Measurements from ENCODE around the gene ANKRD23.

DNA sequence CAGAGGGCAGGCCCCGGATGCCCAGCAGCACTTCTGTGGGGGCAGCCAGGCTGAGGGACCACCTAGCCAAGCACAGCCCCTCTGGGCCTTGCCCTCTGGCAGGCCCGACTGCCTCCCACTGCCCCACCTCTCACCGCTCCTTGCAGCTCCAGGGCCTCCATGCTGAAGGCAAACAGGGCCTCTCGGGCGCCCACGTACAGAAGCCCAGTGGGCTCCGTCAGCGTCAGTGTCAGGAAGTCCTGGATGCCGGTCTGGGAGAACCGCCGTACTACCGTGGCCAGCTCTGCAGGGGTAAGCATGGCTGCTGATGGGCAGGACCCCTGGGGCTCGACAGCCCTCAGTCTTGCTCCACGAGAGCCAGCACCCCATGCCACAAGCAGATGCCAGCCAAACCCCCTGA is 22.3 kb upstream of the ANKRD23 start:
- TF ChIP-seq, protein P1, sequence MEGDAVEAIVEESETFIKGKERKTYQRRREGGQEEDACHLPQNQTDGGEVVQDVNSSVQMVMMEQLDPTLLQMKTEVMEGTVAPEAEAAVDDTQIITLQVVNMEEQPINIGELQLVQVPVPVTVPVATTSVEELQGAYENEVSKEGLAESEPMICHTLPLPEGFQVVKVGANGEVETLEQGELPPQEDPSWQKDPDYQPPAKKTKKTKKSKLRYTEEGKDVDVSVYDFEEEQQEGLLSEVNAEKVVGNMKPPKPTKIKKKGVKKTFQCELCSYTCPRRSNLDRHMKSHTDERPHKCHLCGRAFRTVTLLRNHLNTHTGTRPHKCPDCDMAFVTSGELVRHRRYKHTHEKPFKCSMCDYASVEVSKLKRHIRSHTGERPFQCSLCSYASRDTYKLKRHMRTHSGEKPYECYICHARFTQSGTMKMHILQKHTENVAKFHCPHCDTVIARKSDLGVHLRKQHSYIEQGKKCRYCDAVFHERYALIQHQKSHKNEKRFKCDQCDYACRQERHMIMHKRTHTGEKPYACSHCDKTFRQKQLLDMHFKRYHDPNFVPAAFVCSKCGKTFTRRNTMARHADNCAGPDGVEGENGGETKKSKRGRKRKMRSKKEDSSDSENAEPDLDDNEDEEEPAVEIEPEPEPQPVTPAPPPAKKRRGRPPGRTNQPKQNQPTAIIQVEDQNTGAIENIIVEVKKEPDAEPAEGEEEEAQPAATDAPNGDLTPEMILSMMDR (conservative IDR thresholded peaks at IDR 0.05; ENCODE audit: low read length): no peak
- TF ChIP-seq EZH2phosphoT487 (IDR thresholded peaks at IDR 0.05; ENCODE audit: borderline replicate concordance, low read depth, low read length): no peak

Measured in OCI-LY7 (cell line).